A673 (cell line): ENCODE results near the gene EXOC8. TPM values are rescaled to one million over a fixed set of nuclear protein-coding genes. Genes with fewer than 3 reads are reported as not detected.

Source experiments
- BruUV-seq: library from RNA; stranded (reverse); fragments of 400-500 nt; replicated peaks from 2 replicates; lab custom pipeline; 2021; lab: Mats Ljungman, UMichigan
- CTCF ChIA-PET: fragments of 300-600 bp; sonication (Branson Sonifier 250); formaldehyde crosslinking; loops from one replicate; lab custom pipeline; 2022; ENCODE audit warnings: antibody characterized with exemption; lab: Charles Lee
- POLR2A ChIA-PET: fragments of 300-600 bp; sonication (Branson Sonifier 250); formaldehyde crosslinking; loops from one replicate; lab custom pipeline; 2022; ENCODE audit warnings: antibody characterized with exemption; ENCODE audit not compliant: low non-redundant PET; lab: Charles Lee
- DNase-seq: peaks from one replicate; pipeline ENCODE4 v3.0.0-alpha.2; 2015; ENCODE audit warnings: low spot score
- H3K27ac ChIP-seq: fragments of 200-600 bp; sonication (generic); 2 replicates; pipeline ENCODE4 v1.5.1; 2016; ENCODE audit warnings: mixed run types, low read depth, mild to moderate bottlenecking, mixed read lengths, antibody characterized with exemption, low read length; ENCODE audit not compliant: poor library complexity, severe bottlenecking
- H3K27me3 ChIP-seq: fragments of 200-600 bp; sonication (generic); replicated peaks from 2 replicates; pipeline ENCODE4 v1.6.1; 2017; ENCODE audit warnings: mixed run types, low read depth, mild to moderate bottlenecking, mixed read lengths, antibody characterized with exemption, low read length; ENCODE audit not compliant: insufficient read depth, poor library complexity
- H3K36me3 ChIP-seq: fragments of 200-600 bp; sonication (generic); 2 replicates; pipeline ENCODE4 v1.6.1; 2016; ENCODE audit warnings: mixed run types, mild to moderate bottlenecking, mixed read lengths, antibody characterized with exemption, low read length; ENCODE audit not compliant: insufficient read depth, poor library complexity, severe bottlenecking
- H3K4me1 ChIP-seq: fragments of 200-600 bp; sonication (generic); 2 replicates; pipeline ENCODE4 v1.6.1; 2017; ENCODE audit warnings: mixed run types, mild to moderate bottlenecking, mixed read lengths, antibody characterized with exemption, low read length; ENCODE audit not compliant: insufficient read depth, poor library complexity, severe bottlenecking
- H3K4me3 ChIP-seq: fragments of 200-600 bp; sonication (generic); 2 replicates; pipeline ENCODE4 v1.5.1; 2016; ENCODE audit warnings: low read depth, mixed run types, mild to moderate bottlenecking, mixed read lengths, low read length; ENCODE audit not compliant: poor library complexity, severe bottlenecking
- H3K9me3 ChIP-seq: fragments of 200-600 bp; sonication (generic); 2 replicates; pipeline ENCODE4 v1.6.1; 2016; ENCODE audit warnings: mixed run types, low read depth, mild to moderate bottlenecking, mixed read lengths, antibody characterized with exemption, low read length; ENCODE audit not compliant: poor library complexity, severe bottlenecking
- EZH2 ChIP-seq: fragments of 200-600 bp; sonication (generic); IDR thresholded peaks from 2 replicates; pipeline ENCODE4 v1.6.1; 2017; ENCODE audit warnings: borderline replicate concordance, low read depth, mild to moderate bottlenecking, mixed read lengths, antibody characterized with exemption, low read length; ENCODE audit not compliant: poor library complexity, severe bottlenecking
- intact Hi-C: fragments of 100-400 bp; cut with micrococcal nuclease; formaldehyde crosslinking; loops from one replicate; pipeline ENCODE4 v1.10.0; 2022; ENCODE audit not compliant: unreplicated experiment
- total RNA-seq: library from RNA; stranded (reverse); gene quantifications from 2 replicates; pipeline ENCODE4 v1.2.3, GENCODE V29; 2021
- TF ChIP-seq, protein P1 (sequence below): fragments of 300-800, 200-600 bp; sonication (generic); conservative IDR thresholded peaks from 2 replicates; pipeline ENCODE4 v1.5.1; 2017; ENCODE audit warnings: low read depth, mild to moderate bottlenecking, antibody characterized with exemption, low read length, moderate library complexity, mixed read lengths

The EXOC8 gene
- total RNA-seq, 1 experiment from 2014 or later = 13.8 TPM

DNA sequence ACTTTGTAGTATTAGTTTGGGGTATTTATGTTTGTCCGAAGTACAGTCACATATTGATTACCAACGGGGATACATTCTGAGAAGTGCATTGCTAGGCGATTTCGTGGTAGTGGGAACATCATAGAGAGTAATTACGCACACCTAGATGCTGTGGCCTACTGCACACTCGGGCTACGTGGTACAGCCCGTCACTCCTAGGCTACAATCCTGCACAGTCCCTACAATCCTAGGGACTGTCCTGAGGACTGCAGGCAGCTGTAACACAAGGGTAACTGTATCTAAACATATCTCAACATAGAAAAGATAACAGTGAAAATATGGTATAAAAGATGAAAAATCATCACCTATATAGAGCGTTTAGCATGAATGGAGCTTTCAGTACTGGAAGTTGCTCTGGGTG lies 18.6 kb downstream of the EXOC8 start:
- no peak overlapping the region for H3K4me3 ChIP-seq
- H3K27me3 ChIP-seq = no peaks in the 10 kb centered on the region
- H3K27ac ChIP-seq = no peak overlapping the region
- no peak for TF ChIP-seq EZH2
- TF ChIP-seq, protein P1, sequence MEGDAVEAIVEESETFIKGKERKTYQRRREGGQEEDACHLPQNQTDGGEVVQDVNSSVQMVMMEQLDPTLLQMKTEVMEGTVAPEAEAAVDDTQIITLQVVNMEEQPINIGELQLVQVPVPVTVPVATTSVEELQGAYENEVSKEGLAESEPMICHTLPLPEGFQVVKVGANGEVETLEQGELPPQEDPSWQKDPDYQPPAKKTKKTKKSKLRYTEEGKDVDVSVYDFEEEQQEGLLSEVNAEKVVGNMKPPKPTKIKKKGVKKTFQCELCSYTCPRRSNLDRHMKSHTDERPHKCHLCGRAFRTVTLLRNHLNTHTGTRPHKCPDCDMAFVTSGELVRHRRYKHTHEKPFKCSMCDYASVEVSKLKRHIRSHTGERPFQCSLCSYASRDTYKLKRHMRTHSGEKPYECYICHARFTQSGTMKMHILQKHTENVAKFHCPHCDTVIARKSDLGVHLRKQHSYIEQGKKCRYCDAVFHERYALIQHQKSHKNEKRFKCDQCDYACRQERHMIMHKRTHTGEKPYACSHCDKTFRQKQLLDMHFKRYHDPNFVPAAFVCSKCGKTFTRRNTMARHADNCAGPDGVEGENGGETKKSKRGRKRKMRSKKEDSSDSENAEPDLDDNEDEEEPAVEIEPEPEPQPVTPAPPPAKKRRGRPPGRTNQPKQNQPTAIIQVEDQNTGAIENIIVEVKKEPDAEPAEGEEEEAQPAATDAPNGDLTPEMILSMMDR = no peak
- intact Hi-C loops = no loop called here
- POLR2A ChIA-PET = no interaction called here
- BruUV-seq = no TSS peak
- H3K4me1 ChIP-seq = no peaks in the 10 kb centered on the region
- no peaks in the 10 kb centered on the region for H3K36me3 ChIP-seq
- CTCF ChIA-PET = interaction anchor here (0.6 kb wide), 1 partner anchor 438 kb away, joined by 5 read pairs; no protein-coding TSS in a partner anchor
- no peaks in the 10 kb centered on the region for H3K9me3 ChIP-seq
- DNase-seq = no peak

DNA sequence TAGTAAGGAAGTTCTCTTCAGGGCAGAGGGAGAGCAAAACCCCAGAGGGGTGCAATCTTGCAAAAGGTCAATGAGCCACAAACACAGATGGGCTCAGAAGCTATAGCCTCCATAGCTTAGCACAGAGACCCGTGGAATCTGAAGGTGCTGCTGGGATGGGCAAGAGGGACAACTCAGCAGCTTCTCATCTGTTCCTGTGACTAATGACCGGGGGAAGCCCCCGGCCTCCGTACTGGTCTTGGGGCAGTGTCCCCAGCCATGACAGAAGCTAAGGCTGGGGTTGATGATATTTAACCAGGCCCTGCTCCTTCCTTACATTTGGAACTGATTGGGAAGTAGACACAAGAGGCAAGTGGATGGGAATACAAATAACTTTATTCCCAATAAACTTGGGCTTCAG lies 19.1 kb downstream of the EXOC8 start:
- POLR2A ChIA-PET = no interaction called here

DNA sequence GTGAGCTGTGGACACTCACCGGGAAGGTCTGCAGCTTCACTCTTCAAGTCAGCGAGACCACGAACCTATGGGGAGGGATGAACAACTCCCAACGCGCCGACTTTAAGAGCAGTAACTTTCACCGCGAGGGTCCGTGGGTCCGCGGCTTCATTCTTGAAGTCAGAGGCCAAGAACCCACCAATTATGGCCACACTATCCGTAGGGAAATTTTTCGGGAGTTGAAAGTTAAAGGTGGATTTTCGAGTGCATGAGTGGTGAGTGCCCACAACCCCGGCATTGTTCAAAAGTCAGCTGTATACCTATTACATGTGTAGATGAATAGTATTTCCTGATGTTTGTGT lies 19.7 kb downstream of the EXOC8 start:
- no peaks in the 10 kb centered on the region for H3K36me3 ChIP-seq
- ChIA-PET CTCF (no interaction called here), POLR2A (no interaction called here)
- TF ChIP-seq, protein P1 = no peak
- no peaks in the 10 kb centered on the region for H3K27me3 ChIP-seq
- intact Hi-C loops = no loop called here
- no peak for DNase-seq
- no peak overlapping the region for H3K4me3 ChIP-seq
- BruUV-seq = no TSS peak
- no peaks in the 10 kb centered on the region for H3K9me3 ChIP-seq
- H3K4me1 ChIP-seq = no peaks in the 10 kb centered on the region
- H3K27ac ChIP-seq = no peak overlapping the region

More for the DNA sequence above, 19.1 kb downstream of the EXOC8 start:
- no TSS peak for BruUV-seq
- H3K9me3 ChIP-seq = no peaks in the 10 kb centered on the region
- H3K27me3 ChIP-seq = no peaks in the 10 kb centered on the region
- CTCF ChIA-PET = interaction anchor here (0.6 kb wide), 1 partner anchor 438 kb away, joined by 5 read pairs; no protein-coding TSS in a partner anchor
- no peaks in the 10 kb centered on the region for H3K4me1 ChIP-seq
- TF ChIP-seq, protein P1 = no peak
- no peak for TF ChIP-seq EZH2
- H3K4me3 ChIP-seq = no peak overlapping the region
- DNase-seq = no peak
- H3K36me3 ChIP-seq = no peaks in the 10 kb centered on the region
- intact Hi-C loops = no loop called here
- H3K27ac ChIP-seq = no peak overlapping the region
